ENCODE data around the gene ASPHD2. TPM values are rescaled to one million over a fixed set of nuclear protein-coding genes. Genes with fewer than 3 reads are reported as not detected.
A peak's percentile ranks its signal among the peaks of the same experiment; 100 is the strongest.

ASPHD2 gene
- total RNA-seq, 8 experiments from 2014 or later, result 1.9 to 14.4 (median 6.2) TPM

GRCh38 chr22:26484360-26484706 is 55.3 kb downstream of the ASPHD2 start:
- peak overlapping the region; percentile 71 to 97 (median 79) for H3K4me3 ChIP-seq
- in situ Hi-C loops (cut with MboI; ENCODE audit: low pct_unique_long_range_greater_than_20kb in 2 of 9, low sequenced_read_pairs in 9 of 9, unreplicated experiment in 9 of 9), result no loop called here
- 0 to 28% (median 8%) methylated on average over 1 to 5 of the region's 6 CpGs; no CpG with 5 or more reads in 2 of the 10 experiments for WGBS, 10 experiments
- peaks cover 39 to 40% of the 10 kb centered on the region in 2 donors for H3K4me1 ChIP-seq (replicated peaks in 1 of 2)
- H3K27ac ChIP-seq, result peak overlapping the region in 1 of 2 donors; percentile 88
- peak in 1 of 8 experiments; percentile 1 for ATAC-seq (replicated peaks in 6 of 8)

GRCh38 chr22:26485013-26485412 is 56.0 kb downstream of the ASPHD2 start:
- peak in 1 of 8 experiments; percentile 1 for ATAC-seq (replicated peaks in 6 of 8)
- peak overlapping the region in 4 of 5 donors; percentile 5 to 96 (median 73) for H3K4me3 ChIP-seq
- no peak overlapping the region for H3K27ac ChIP-seq
- 0 to 75% (median 50%) methylated on average over 1 to 7 of the region's 7 CpGs; no CpG with 5 or more reads in 1 of the 10 experiments for WGBS, 10 experiments
- peaks cover 32 to 37% of the 10 kb centered on the region in 2 donors for H3K4me1 ChIP-seq (replicated peaks in 1 of 2)
- in situ Hi-C loops (cut with MboI; ENCODE audit: low pct_unique_long_range_greater_than_20kb in 2 of 9, low sequenced_read_pairs in 9 of 9, unreplicated experiment in 9 of 9), result no loop called here

DNA sequence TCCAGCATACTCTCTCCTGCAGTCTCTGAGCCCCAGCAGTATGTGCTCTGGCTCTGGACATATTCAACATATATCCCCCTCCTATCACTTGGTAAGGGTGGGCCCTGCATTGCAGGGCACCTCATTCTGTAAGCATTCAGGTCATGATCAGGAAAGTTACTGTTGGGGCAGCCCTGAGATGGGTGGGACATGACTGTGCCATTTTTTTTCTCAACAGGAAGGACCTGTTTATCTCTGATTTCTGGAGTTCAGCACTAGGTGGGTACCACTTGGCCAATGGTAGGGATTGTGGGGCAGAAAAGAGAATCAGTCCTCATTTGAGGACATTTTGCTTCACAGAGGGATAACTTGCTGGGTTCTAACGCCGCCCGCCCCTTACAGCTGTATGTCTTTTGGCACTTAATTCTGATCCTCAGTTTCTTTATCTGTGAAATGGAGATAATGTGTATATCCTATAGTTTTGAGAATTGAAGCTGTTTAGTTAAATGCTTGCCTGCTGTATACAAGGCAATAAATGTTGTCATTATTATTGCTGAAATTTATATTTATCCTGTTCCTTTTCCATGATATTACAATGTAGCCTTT is 56.8 kb downstream of the ASPHD2 start:
- no peak overlapping the region for H3K27ac ChIP-seq
- in situ Hi-C loops (cut with MboI; ENCODE audit: low pct_unique_long_range_greater_than_20kb in 2 of 9, low sequenced_read_pairs in 9 of 9, unreplicated experiment in 9 of 9), result no loop called here
- ATAC-seq (replicated peaks in 6 of 8), result no peak
- H3K4me1 ChIP-seq (replicated peaks in 1 of 2), result peaks cover 23 to 29% of the 10 kb centered on the region in 2 donors
- H3K4me3 ChIP-seq, result no peak overlapping the region
- 20 to 78% (median 70%) methylated on average over 1 to 3 of the region's 3 CpGs; no CpG with 5 or more reads in 6 of the 10 experiments for WGBS, 10 experiments

DNA sequence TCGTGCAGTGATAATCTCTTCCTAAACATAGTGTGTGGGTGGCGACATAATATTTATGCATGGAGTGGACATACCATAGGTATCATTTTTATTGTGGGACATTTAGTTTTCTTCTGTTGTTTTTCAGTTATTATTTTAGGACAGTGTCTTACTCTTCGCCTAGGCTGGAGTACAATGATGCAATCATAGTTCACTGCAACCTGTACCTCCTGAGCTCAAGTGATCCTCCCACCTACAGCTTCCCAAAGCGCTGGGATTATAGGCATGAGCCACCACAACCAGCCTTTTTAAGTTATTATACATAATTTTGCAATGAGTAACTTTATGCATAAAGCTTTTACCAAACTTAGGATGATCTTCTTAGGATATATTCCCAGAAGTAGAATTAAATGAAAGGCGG is 57.3 kb downstream of the ASPHD2 start:
- no peak for ATAC-seq (replicated peaks in 6 of 8)
- in situ Hi-C loops (cut with MboI; ENCODE audit: low pct_unique_long_range_greater_than_20kb in 2 of 9, low sequenced_read_pairs in 9 of 9, unreplicated experiment in 9 of 9), result no loop called here
- Histone ChIP-seq H3K27ac (no peak overlapping the region), H3K4me1 (replicated peaks in 1 of 2) (peaks cover 18 to 24% of the 10 kb centered on the region in 2 donors), H3K4me3 (no peak overlapping the region)
- WGBS, 10 experiments, result 71 to 100% (median 92%) methylated on average over 2 to 5 of the region's 5 CpGs

DNA sequence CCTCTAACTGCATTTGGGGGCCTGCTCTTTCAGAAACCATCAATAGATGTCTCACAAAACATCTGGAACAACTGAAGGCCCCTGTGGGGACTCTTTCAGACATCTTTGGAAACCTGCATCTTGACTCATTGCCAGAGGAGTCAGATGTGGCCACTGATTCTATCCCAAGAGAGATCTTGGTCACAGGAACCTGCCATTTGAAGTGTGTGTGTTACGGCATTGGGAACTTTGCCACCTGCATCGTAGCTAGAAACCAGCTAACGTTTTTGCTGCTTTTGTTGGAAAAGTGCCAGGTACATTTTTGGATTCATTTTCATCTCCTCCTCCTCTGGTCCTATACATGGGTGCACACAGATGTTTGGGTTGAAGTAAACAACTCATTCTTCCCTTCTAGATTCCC is 58.9 kb downstream of the ASPHD2 start:
- no peak overlapping the region for H3K27ac ChIP-seq

DNA sequence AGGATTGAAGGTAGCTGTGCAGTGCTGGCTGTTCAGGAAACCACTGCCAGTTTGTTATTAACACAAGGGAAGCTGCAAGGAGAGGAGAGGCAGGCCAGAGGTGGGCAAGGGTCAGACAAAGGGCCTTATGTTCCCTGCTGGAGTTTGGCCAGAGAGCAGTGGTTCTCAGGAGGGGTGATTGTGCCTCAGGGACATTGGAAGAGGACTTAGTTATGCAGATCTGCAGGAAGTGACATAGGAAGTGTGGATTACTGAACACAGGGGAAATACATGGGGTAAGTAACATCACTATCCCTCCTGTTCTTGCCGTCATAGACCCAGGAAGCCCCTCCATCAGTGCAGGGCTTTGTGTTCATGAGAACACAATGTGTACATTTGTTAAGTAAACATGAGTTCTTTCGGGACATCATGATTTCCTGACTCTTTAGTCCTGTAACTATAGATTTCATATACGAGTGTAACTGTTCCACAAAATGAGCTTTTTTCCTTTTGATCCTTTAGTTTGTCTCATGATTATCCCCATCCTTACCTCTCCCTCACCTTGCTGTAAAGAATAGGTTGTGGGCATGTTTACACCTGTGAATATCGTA is 60.5 kb downstream of the ASPHD2 start:
- H3K4me3 ChIP-seq, result no peak overlapping the region
- ATAC-seq (replicated peaks in 6 of 8), result peak in 2 of 8 experiments; percentile 18 to 58
- H3K4me1 ChIP-seq (replicated peaks in 1 of 2), result peaks cover 4 to 7% of the 10 kb centered on the region in 2 donors
- in situ Hi-C loops (cut with MboI; ENCODE audit: low pct_unique_long_range_greater_than_20kb in 2 of 9, low sequenced_read_pairs in 9 of 9, unreplicated experiment in 9 of 9), result no loop called here
- H3K27ac ChIP-seq, result no peak overlapping the region
- WGBS, 10 experiments, result 75 to 100% (median 93%) methylated on average over 1 to 4 of the region's 4 CpGs; no CpG with 5 or more reads in 2 of the 10 experiments

More for the DNA sequence above, 58.9 kb downstream of the ASPHD2 start:
- whole genome bisulfite sequencing, 10 experiments, result 10 to 76% (median 46%) methylated on average over 1 to 3 of the region's 3 CpGs; no CpG with 5 or more reads in 4 of the 10 experiments
- no peak for ATAC-seq (replicated peaks in 6 of 8)
- Histone ChIP-seq H3K4me1 (replicated peaks in 1 of 2) (peaks cover 7 to 8% of the 10 kb centered on the region in 2 donors), H3K4me3 (no peak overlapping the region)
- in situ Hi-C loops (cut with MboI; ENCODE audit: low pct_unique_long_range_greater_than_20kb in 2 of 9, low sequenced_read_pairs in 9 of 9, unreplicated experiment in 9 of 9), result no loop called here

DNA sequence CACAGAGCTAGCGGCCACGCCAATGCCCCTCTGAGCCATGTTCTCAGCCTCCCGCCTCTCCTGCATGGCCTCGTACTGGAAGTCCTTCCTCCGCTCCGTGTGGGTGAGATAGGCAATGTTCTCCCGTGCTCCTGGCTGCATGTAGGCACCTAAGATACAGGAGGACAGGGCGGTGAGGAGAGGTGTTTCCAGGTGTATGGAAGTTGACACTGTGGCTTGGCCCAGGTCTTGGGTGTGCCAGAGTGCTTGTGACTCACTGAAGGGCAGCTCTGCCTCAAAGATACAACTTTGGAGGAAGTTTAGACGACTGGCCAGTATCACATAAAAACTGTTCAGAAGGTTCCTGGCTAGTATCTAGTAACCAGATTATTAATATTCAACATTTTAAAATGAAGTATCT is 63.2 kb downstream of the ASPHD2 start:
- Histone ChIP-seq H3K4me1 (replicated peaks in 1 of 2) (no peaks in the 10 kb centered on the region), H3K4me3 (no peak overlapping the region), H3K27ac (no peak overlapping the region)
- in situ Hi-C loops (cut with MboI; ENCODE audit: low pct_unique_long_range_greater_than_20kb in 2 of 9, low sequenced_read_pairs in 9 of 9, unreplicated experiment in 9 of 9), result no loop called here
- no peak for ATAC-seq (replicated peaks in 6 of 8)
- WGBS, 10 experiments, result 83 to 100% (median 97%) methylated on average over 1 to 5 of the region's 9 CpGs; no CpG with 5 or more reads in 4 of the 10 experiments

DNA sequence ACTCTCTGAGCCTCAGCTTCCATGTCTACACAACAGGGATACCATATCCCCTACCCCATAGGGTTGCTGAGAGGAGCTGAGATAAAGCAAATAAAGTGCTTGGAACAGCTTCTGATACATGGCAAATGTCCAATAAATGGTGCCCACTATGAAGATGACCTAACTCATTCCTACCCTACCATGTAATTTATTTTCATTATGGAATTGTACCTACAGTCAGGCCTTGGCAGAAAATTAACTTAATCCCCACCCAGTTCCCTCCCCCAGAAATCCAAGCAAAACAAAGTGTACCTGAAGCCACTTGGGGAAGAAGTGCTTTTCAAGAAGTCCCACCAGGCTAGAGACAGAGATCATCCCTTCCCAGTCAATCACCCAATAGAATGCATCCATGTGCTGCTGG is 65.4 kb downstream of the ASPHD2 start:
- ATAC-seq (replicated peaks in 6 of 8), result no peak
- in situ Hi-C loops (cut with MboI; ENCODE audit: low pct_unique_long_range_greater_than_20kb in 2 of 9, low sequenced_read_pairs in 9 of 9, unreplicated experiment in 9 of 9), result no loop called here

More for the DNA sequence above, 65.4 kb downstream of the ASPHD2 start:
- Histone ChIP-seq H3K4me3 (no peak overlapping the region), H3K4me1 (replicated peaks in 1 of 2) (no peaks in the 10 kb centered on the region), H3K27ac (no peak overlapping the region)

Other genes starting within 250 kb of the ASPHD2 start
- gene HPS4, start 54.5 kb downstream of the ASPHD2 start, total RNA-seq, result 10 to 100 TPM; 21.7 to 41.6 (median 32.6) TPM
- gene SRRD, start 54.6 kb downstream of the ASPHD2 start, total RNA-seq, result 10 to 100 TPM in 7 of 8 experiments, 1 to 10 TPM in 1; 8.4 to 21.2 (median 13.6) TPM
- gene TFIP11, start 83.2 kb downstream of the ASPHD2 start, total RNA-seq, result 10 to 100 TPM; 23.4 to 36.6 (median 31.6) TPM
- 10 to 100 TPM in 4 of 8 experiments, 1 to 10 TPM in 4; 7.9 to 24.1 (median 9.5) TPM for gene TPST2, start 160.9 kb downstream of the ASPHD2 start, total RNA-seq
- gene CRYBB1, start 188.8 kb downstream of the ASPHD2 start, total RNA-seq, result under 1 TPM in 3 of 8 experiments, not detected in 5; 0.38 to 0.86 (median 0.60) TPM
- gene CRYBA4, start 192.7 kb downstream of the ASPHD2 start, total RNA-seq, result 1 to 10 TPM in 1 of 8 experiments, under 1 TPM in 3, not detected in 4; 0.38 to 1.2 (median 0.49) TPM
- 100 to 1,000 TPM in 3 of 8 experiments, 10 to 100 TPM in 3, 1 to 10 TPM in 2; 2.3 to 200 (median 90.9) TPM for gene MIAT, start 228.3 kb downstream of the ASPHD2 start, total RNA-seq